CD8-positive, alpha-beta memory T cell (primary cell): ENCODE data around the gene ANXA1. TPM values are rescaled to one million over a fixed set of nuclear protein-coding genes. Genes with fewer than 3 reads are reported as not detected.

ENCODE experiments used
- polyA plus RNA-seq: library from polyadenylated mRNA; unstranded; fragments of 300-500 nt; fragmentation: Illumina TruSeq; gene quantifications from one replicate; pipeline ENCODE4 v1.2.3, GENCODE V29; 2021
- total RNA-seq, 2 experiments: library from RNA; stranded (reverse); gene quantifications; one replicate each; pipeline ENCODE4 v1.2.3, GENCODE V29; 2021

The ANXA1 gene
- total and polyA plus RNA-seq, 3 experiments from 2014 or later: 87.7 to 517 (median 93.2) TPM

Other genes starting within 250 kb of the ANXA1 start
- under 1 TPM; 0.26 to 0.62 TPM for gene ALDH1A1, start 198.8 kb upstream of the ANXA1 start, total RNA-seq
- gene ALDH1A1, start 198.8 kb upstream of the ANXA1 start, polyA plus RNA-seq: not detected